ENCODE data around the gene NCAPG2.

DNA sequence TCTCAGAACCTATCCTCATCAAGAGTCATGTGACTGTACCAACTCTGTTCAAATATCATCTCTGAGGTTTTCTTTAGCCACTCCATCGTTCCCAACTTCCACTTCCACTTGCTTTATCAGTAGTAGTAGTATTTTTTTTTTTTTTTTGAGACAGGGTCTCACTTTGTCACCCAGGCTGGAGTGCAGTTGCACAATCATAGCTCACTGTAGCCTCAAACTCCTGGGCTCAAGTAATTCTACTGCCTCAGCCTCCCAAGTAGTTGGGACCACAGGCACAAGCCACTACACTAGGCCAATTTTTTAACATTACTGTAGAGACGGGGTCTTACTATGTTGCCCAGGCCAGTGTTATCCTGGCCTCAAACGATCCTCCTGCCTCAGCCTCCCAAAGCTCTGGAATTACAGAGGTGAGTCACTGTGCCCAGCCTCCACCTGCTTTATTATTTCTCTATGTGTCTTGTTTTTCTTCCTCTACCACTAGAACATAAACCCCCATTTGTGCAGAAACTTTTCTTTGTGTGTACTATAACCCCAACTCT lies 5.9 kb downstream of the NCAPG2 start:
- TF ChIP-seq, protein P1, sequence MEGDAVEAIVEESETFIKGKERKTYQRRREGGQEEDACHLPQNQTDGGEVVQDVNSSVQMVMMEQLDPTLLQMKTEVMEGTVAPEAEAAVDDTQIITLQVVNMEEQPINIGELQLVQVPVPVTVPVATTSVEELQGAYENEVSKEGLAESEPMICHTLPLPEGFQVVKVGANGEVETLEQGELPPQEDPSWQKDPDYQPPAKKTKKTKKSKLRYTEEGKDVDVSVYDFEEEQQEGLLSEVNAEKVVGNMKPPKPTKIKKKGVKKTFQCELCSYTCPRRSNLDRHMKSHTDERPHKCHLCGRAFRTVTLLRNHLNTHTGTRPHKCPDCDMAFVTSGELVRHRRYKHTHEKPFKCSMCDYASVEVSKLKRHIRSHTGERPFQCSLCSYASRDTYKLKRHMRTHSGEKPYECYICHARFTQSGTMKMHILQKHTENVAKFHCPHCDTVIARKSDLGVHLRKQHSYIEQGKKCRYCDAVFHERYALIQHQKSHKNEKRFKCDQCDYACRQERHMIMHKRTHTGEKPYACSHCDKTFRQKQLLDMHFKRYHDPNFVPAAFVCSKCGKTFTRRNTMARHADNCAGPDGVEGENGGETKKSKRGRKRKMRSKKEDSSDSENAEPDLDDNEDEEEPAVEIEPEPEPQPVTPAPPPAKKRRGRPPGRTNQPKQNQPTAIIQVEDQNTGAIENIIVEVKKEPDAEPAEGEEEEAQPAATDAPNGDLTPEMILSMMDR (IDR thresholded peaks at IDR 0.05) = no peak
- TF ChIP-seq POLR2AphosphoS5 (IDR thresholded peaks at IDR 0.05) (no peak), POLR2A (IDR thresholded peaks at IDR 0.05; ENCODE audit: low read depth) (no peak)
